Breast epithelium (tissue), 4 donors: Measurements from ENCODE around the gene POLDIP2. TPM values are rescaled to one million over a fixed set of nuclear protein-coding genes. Genes with fewer than 3 reads are reported as not detected.

Experiments used
- DNase-seq, 2 donors: peaks; one replicate each; pipeline ENCODE4 v3.0.0-alpha.2; 2019; ENCODE audit warnings: low spot score in 2 of 2
- H3K27ac ChIP-seq, 2 donors: fragments of 200-600 bp; sonication (generic) in 1 of 2; one replicate each; pipeline ENCODE4 v1.5.1; 2016 to 2019; ENCODE audit warnings: mild to moderate bottlenecking in 1 of 2
- H3K27me3 ChIP-seq, 2 donors: fragments of 200-600 bp; sonication (generic) in 1 of 2; one replicate each; pipeline versions ENCODE4 v1.5.1 to v1.6.0; 2017 to 2019; ENCODE audit warnings: control low read depth in 1 of 2, mild to moderate bottlenecking in 1 of 2
- H3K36me3 ChIP-seq: fragments of 200-600 bp; one replicate; pipeline ENCODE4 v1.5.1; 2019
- H3K4me1 ChIP-seq, 2 donors: fragments of 200-600 bp; sonication (generic); one replicate each; pipeline ENCODE4 v1.5.1; 2016 to 2019; ENCODE audit warnings: control low read depth in 1 of 2
- H3K4me3 ChIP-seq, 3 donors: fragments of 200-600 bp; sonication (generic); 1 replicate in 2 of 3; 2 replicates in 1 of 3; pipeline ENCODE4 v1.5.1; 2016 to 2019; ENCODE audit warnings: mild to moderate bottlenecking in 3 of 3, moderate library complexity in 2 of 3
- H3K9me3 ChIP-seq, 2 donors: fragments of 200-600 bp; sonication (generic) in 1 of 2; one replicate each; pipeline ENCODE4 v1.5.1; 2016 to 2019; ENCODE audit warnings: control low read depth in 1 of 2
- CTCF ChIP-seq, 3 donors: fragments of 450-650 bp; IDR thresholded peaks; one replicate each; pipeline ENCODE4 v1.5.1; 2016 to 2017; ENCODE audit warnings: antibody characterized with exemption in 3 of 3, mild to moderate bottlenecking in 3 of 3, moderate library complexity in 3 of 3
- POLR2A ChIP-seq: fragments of 450-650 bp; IDR thresholded peaks from one replicate; pipeline ENCODE4 v1.6.1; 2016; ENCODE audit warnings: antibody characterized with exemption, mild to moderate bottlenecking, moderate library complexity
- POLR2AphosphoS5 ChIP-seq, 3 donors: sonication (generic); formaldehyde crosslinking; IDR thresholded peaks; one replicate each; pipeline ENCODE4 v1.6.1; 2017; ENCODE audit warnings: antibody characterized with exemption in 3 of 3
- intact Hi-C: fragments of 100-400 bp; cut with DNase I; formaldehyde crosslinking; loops from one replicate; pipeline ENCODE4 v1.15.1; 2023; ENCODE audit warnings: low total_unique reads
- total RNA-seq, 3 donors: library from RNA; depleted of rRNA; stranded (reverse); fragments of >200 nt; gene quantifications; one replicate each; pipeline ENCODE4 v1.1.0, GENCODE V29; 2016

POLDIP2 gene
- total RNA-seq, 3 donors from 2014 or later, result 64.5 to 85.0 (median 69.8) TPM

GRCh38 chr17:28395426-28395825 lies 38.1 kb upstream of the POLDIP2 start:
- Histone ChIP-seq H3K4me3 (no peak overlapping the region), H3K27ac (no peak overlapping the region), H3K4me1 (no peaks in the 10 kb centered on the region), H3K27me3 (no peaks in the 10 kb centered on the region), H3K9me3 (no peaks in the 10 kb centered on the region), H3K36me3 (no peaks in the 10 kb centered on the region)
- no peak for TF ChIP-seq POLR2A
- TF ChIP-seq POLR2AphosphoS5 (IDR thresholded peaks at IDR 0.05), result no peak
- no peak for TF ChIP-seq CTCF (IDR thresholded peaks at IDR 0.05)
- intact Hi-C loops, result no loop called here
- DNase-seq, result no peak

DNA sequence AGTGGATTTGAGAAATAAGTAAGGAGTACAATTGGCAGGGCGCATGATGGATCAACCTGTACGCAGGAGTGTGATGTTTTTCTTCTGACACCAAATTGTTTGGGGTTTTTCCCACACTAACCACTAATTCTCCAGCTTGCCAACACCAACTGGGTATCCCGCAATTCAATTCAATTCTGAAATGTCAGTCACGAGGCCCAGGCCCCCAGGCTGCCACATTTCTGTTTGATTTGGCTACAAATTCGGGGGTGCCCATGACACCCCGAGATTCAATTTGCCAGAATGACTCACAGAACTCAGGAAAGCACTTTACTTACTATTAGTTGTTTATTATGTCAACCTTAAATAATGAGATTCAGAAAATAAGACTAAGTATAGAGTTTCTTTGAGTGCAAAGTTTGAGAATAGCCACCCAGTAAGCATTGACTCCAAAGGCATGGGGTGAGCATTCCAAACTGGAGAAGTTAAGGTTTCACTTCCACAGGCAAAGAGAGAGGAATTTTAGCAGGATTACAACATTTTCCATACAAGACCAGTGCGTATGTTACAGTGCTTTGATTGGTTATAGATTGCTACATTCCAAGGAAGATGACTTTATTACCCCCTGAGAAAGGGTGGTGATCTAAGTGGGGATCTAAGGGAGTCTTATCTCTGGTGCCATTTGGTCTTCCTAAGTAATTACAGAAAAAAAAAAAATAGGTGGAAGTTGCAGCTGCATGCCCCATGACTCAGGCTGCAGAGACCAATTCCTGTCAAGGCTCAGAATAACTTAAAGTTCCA lies 37.2 kb upstream of the POLDIP2 start:
- intact Hi-C loops, result no loop called here
- no peak for DNase-seq
- no peak for TF ChIP-seq POLR2A
- no peak overlapping the region for H3K27ac ChIP-seq
- H3K36me3 ChIP-seq, result no peaks in the 10 kb centered on the region
- H3K4me3 ChIP-seq, result no peak overlapping the region
- no peaks in the 10 kb centered on the region for H3K4me1 ChIP-seq
- no peaks in the 10 kb centered on the region for H3K27me3 ChIP-seq
- H3K9me3 ChIP-seq, result no peaks in the 10 kb centered on the region

GRCh38 chr17:28392491-28392890 lies 35.2 kb upstream of the POLDIP2 start:
- TF ChIP-seq CTCF (IDR thresholded peaks at IDR 0.05) (no peak), POLR2AphosphoS5 (IDR thresholded peaks at IDR 0.05) (no peak), POLR2A (no peak)
- no peak for DNase-seq
- Histone ChIP-seq H3K4me3 (no peak overlapping the region), H3K4me1 (no peaks in the 10 kb centered on the region), H3K27ac (no peak overlapping the region), H3K9me3 (no peaks in the 10 kb centered on the region), H3K36me3 (no peaks in the 10 kb centered on the region), H3K27me3 (no peaks in the 10 kb centered on the region)
- intact Hi-C loops, result no loop called here

DNA sequence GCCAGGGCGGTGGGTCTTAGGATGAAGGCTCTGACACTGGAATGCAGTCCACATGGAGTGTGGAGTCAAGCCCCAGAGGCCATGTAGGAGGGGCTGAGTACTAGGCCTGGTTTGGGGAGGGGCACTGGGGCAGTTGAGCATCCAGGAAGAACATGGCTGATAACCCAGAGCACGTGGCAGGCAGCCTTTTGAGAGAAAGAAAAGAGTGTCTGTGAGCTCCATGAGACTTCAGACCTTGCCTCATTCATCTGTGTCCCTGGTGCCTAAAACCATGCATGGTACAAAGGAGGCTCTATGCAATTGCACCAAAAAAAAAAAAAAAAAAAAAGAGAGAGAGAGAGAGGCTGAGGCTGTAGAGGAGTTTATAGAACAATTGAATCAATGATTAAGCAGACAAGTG lies 34.1 kb upstream of the POLDIP2 start:
- no peak for DNase-seq
- no peak for TF ChIP-seq CTCF (IDR thresholded peaks at IDR 0.05)
- intact Hi-C loops, result no loop called here
- Histone ChIP-seq H3K27ac (no peak overlapping the region), H3K4me3 (no peak overlapping the region), H3K27me3 (no peaks in the 10 kb centered on the region), H3K36me3 (no peaks in the 10 kb centered on the region), H3K4me1 (no peaks in the 10 kb centered on the region), H3K9me3 (no peaks in the 10 kb centered on the region)

DNA sequence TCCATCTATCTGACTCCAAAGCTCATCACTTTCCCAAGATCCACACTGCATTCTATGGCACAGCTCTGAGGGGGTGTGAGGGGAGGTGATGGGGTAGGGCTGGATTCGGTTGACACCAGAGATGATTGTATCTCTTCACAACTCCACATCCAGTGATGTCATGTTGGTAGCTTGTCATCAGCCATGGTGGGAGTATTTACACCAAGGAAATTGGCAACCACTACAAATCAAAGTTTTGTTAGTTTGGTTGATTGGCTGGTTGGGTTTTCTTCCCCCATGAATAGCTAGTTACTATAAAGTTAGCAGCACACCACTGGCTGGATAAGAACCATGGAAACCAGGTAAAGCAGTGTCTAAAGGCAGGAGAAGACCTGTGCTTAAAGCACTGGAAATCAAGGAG lies 33.7 kb upstream of the POLDIP2 start:
- H3K4me1 ChIP-seq, result no peaks in the 10 kb centered on the region
- H3K36me3 ChIP-seq, result no peaks in the 10 kb centered on the region
- intact Hi-C loops, result no loop called here
- H3K27me3 ChIP-seq, result no peaks in the 10 kb centered on the region
- no peak overlapping the region for H3K4me3 ChIP-seq
- DNase-seq, result no peak
- no peak for TF ChIP-seq POLR2AphosphoS5 (IDR thresholded peaks at IDR 0.05)
- no peak for TF ChIP-seq POLR2A
- TF ChIP-seq CTCF (IDR thresholded peaks at IDR 0.05), result no peak
- no peak overlapping the region for H3K27ac ChIP-seq
- H3K9me3 ChIP-seq, result no peaks in the 10 kb centered on the region
